RWPE2 (cell line): Measurements from ENCODE around the gene CBR4.
"Not testable (repeated sequence)": the region's sequence is repeated elsewhere in the genome, so short reads cannot be mapped to it uniquely, and the experiment has no call there.

Experiments used
- ATAC-seq: fragments of 200-7000 bp; cut with Tn5 transposase; 3 replicates; pipeline ENCODE4 v1.9.1; 2021; ENCODE audit warnings: low read depth
- DNase-seq: peaks from one replicate; pipeline ENCODE4 v3.0.0-alpha.2; 2020; ENCODE audit warnings: low spot score
- H3K27ac ChIP-seq: fragments of 450-650 bp; 2 replicates; pipeline ENCODE4 v1.5.1; 2017; ENCODE audit warnings: mild to moderate bottlenecking; ENCODE audit not compliant: poor library complexity, severe bottlenecking
- H3K27me3 ChIP-seq: fragments of 250-450 bp; sonication (Bioruptor Pico); 2 replicates; pipeline ENCODE4 v1.5.1; 2021; ENCODE audit warnings: mild to moderate bottlenecking, moderate library complexity; ENCODE audit not compliant: insufficient read depth, poor library complexity, severe bottlenecking
- H3K36me3 ChIP-seq: fragments of 250-450 bp; sonication (Bioruptor Pico); 2 replicates; pipeline ENCODE4 v1.5.1; 2020; ENCODE audit warnings: low read depth, mild to moderate bottlenecking, moderate library complexity
- H3K4me1 ChIP-seq: fragments of 250-450 bp; sonication (Bioruptor Pico); 2 replicates; pipeline ENCODE4 v1.5.1; 2021; ENCODE audit warnings: mild to moderate bottlenecking, moderate library complexity; ENCODE audit not compliant: insufficient read depth, poor library complexity, severe bottlenecking
- H3K4me3 ChIP-seq: fragments of 250-450 bp; sonication (Bioruptor Pico); 2 replicates; pipeline ENCODE4 v1.5.1; 2021; ENCODE audit warnings: mild to moderate bottlenecking, moderate library complexity; ENCODE audit not compliant: severe bottlenecking
- H3K9me3 ChIP-seq: fragments of 250-450 bp; sonication (Bioruptor Pico); 2 replicates; pipeline ENCODE4 v1.5.1; 2021; ENCODE audit warnings: mild to moderate bottlenecking, moderate library complexity; ENCODE audit not compliant: severe bottlenecking
- CTCF ChIP-seq: fragments of 450-650 bp; IDR thresholded peaks from one replicate; pipeline ENCODE4 v1.5.1; 2017; ENCODE audit warnings: mild to moderate bottlenecking, moderate library complexity; ENCODE audit not compliant: poor library complexity, severe bottlenecking

The CBR4 gene

GRCh38 chr4:168995537-168996295 lies 14.3 kb downstream of the CBR4 start:
- H3K9me3 ChIP-seq = no peaks in the 10 kb centered on the region
- TF ChIP-seq CTCF = peak; percentile 36
- ATAC-seq = peak; percentile 52; the same call in 2 of the 3 replicates
- no peak overlapping the region for H3K4me3 ChIP-seq
- peaks cover 77% of the 10 kb centered on the region for H3K36me3 ChIP-seq
- no peak overlapping the region for H3K27ac ChIP-seq
- peaks cover 18% of the 10 kb centered on the region for H3K4me1 ChIP-seq
- DNase-seq = no peak
- no peaks in the 10 kb centered on the region for H3K27me3 ChIP-seq

GRCh38 chr4:168994958-168995357 lies 15.1 kb downstream of the CBR4 start:
- H3K36me3 ChIP-seq = peaks cover 77% of the 10 kb centered on the region
- no peak overlapping the region for H3K27ac ChIP-seq

GRCh38 chr4:168993714-168994510 lies 16.1 kb downstream of the CBR4 start:
- Histone ChIP-seq H3K27ac (no peak overlapping the region), H3K4me3 (no peak overlapping the region)
- TF ChIP-seq CTCF = no peak

More at GRCh38 chr4:168994958-168995357, 15.1 kb downstream of the CBR4 start:
- no peak overlapping the region for H3K4me3 ChIP-seq
- H3K9me3 ChIP-seq = no peaks in the 10 kb centered on the region
- DNase-seq (no peak), ATAC-seq (no peak)
- TF ChIP-seq CTCF = no peak
- peaks cover 16% of the 10 kb centered on the region for H3K4me1 ChIP-seq
- no peaks in the 10 kb centered on the region for H3K27me3 ChIP-seq

GRCh38 chr4:168992952-168993482 lies 17.0 kb downstream of the CBR4 start:
- H3K27ac ChIP-seq, H3K27me3 ChIP-seq, H3K4me3 ChIP-seq, H3K9me3 ChIP-seq, DNase-seq, ATAC-seq: not testable (repeated sequence)
- peaks cover 76% of the 10 kb centered on the region for H3K36me3 ChIP-seq
- H3K4me1 ChIP-seq = peaks cover 13% of the 10 kb centered on the region

More at GRCh38 chr4:168993714-168994510, 16.1 kb downstream of the CBR4 start:
- no peaks in the 10 kb centered on the region for H3K9me3 ChIP-seq
- peaks cover 13% of the 10 kb centered on the region for H3K4me1 ChIP-seq
- ATAC-seq = no peak
- peaks cover 77% of the 10 kb centered on the region for H3K36me3 ChIP-seq
- H3K27me3 ChIP-seq = no peaks in the 10 kb centered on the region
- DNase-seq = no peak

GRCh38 chr4:168981942-168982341 lies 28.1 kb downstream of the CBR4 start:
- TF ChIP-seq CTCF = no peak
- ATAC-seq = no peak
- H3K36me3 ChIP-seq = peaks cover 60% of the 10 kb centered on the region
- no peak overlapping the region for H3K27ac ChIP-seq
- no peak for DNase-seq
- H3K4me3 ChIP-seq = no peak overlapping the region
- H3K27me3 ChIP-seq = no peaks in the 10 kb centered on the region
- H3K4me1 ChIP-seq = no peaks in the 10 kb centered on the region
- H3K9me3 ChIP-seq = peaks cover 6% of the 10 kb centered on the region
